ENCODE data around the gene CCDC174. TPM values are rescaled to one million over a fixed set of nuclear protein-coding genes. Genes with fewer than 3 reads are reported as not detected.

The CCDC174 gene
- total and polyA plus RNA-seq, 2 donors (not counting 1 experiment from before 2014, with no cell fraction given): 9.9 to 47.1 TPM

DNA sequence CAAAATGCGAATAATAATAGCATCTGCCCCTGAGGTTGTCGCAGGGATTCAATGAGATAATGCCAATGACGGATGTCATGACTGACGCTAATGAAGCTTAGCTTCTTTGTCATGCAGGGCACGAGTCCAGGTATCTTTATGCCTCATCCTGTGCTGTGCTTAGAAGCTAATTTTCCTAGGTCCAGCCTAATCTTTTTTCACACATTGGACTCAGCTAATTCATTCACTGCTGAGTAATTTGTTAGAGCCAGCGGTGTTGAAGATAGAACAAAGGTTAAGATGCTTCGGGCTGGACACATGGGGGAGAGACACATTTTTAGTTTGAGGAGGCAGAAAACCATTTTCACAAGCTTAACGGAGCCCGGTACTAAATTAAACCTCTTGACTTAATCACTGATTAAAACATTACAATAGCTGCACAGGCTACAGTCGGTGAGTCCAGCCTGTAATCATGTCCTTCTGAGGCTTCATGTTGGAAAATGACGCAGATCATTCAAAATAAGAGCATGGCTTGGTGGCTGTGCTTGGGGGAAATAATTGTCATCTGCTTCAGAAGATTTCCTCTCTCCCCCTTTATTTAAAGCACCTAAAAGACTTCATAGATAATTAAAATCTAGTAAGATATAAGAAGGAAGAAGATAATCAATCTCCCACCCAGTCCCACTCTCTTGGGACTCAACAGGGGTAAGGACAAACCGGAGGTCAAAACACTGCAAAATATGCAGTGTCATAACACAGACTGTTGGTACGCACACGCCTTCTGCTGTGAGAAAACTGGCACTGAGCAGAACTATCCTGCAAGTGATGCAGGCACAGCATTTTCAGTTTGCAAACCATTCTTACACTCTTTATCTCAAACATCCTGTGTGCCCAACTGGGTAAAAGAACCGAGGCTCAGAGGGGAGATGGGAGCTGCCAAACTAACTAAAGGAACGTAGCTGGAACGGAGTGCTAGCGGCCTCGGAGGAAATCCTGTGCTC is 3.3 kb upstream of the CCDC174 start:
- Histone ChIP-seq H3K4me1 (ENCODE audit: control insufficient read depth in 2 of 2, insufficient read depth in 2 of 2, low read length in 2 of 2) (peaks cover 19 to 21% of the 10 kb centered on the region in 2 donors), H3K4me2 (replicated peaks; ENCODE audit: low read depth, low read length, poor library complexity, severe bottlenecking) (no peak overlapping the region), H3K36me3 (replicated peaks in 1 of 2; ENCODE audit: control extremely low read depth in 1 of 2, control insufficient read depth in 1 of 2, extremely low read depth in 1 of 2, insufficient read depth in 2 of 2, low read length in 1 of 2) (no peaks in the 10 kb centered on the region), H3K4me3 (ENCODE audit: control extremely low read depth in 1 of 5, extremely low read depth in 1 of 5, insufficient read depth in 1 of 5, low read depth in 2 of 5, low read length in 4 of 5) (no peak overlapping the region), H2AFZ (ENCODE audit: insufficient read depth, low read depth, low read length, poor library complexity, severe bottlenecking) (no peak overlapping the region), H3K79me2 (ENCODE audit: control insufficient read depth, insufficient read depth, low read length) (peaks cover 20% of the 10 kb centered on the region), H3K27me3 (replicated peaks in 1 of 4; ENCODE audit: control extremely low read depth in 1 of 4, control insufficient read depth in 3 of 4, insufficient read depth in 4 of 4, low read length in 3 of 4) (no peaks in the 10 kb centered on the region), H3K9me3 (ENCODE audit: control extremely low read depth in 1 of 3, control insufficient read depth in 2 of 3, insufficient read depth in 1 of 3, low read length in 2 of 3) (no peaks in the 10 kb centered on the region), H3K9ac (ENCODE audit: low read length) (no peak overlapping the region), H3K27ac (ENCODE audit: low read length in 2 of 2) (no peak overlapping the region), H4K20me1 (ENCODE audit: control insufficient read depth, insufficient read depth, low read length, poor library complexity, severe bottlenecking) (no peaks in the 10 kb centered on the region)
- CTCF ChIA-PET: interaction anchor here (1.0 kb wide), 1 partner anchor 465 kb away, joined by 3 read pairs; no protein-coding TSS in a partner anchor
- Mint-ChIP-seq H3K27ac (no peak overlapping the region), H3K4me1 (peaks cover 21% of the 10 kb centered on the region), H3K4me3 (no peak overlapping the region), H3K27me3 (peaks cover 1% of the 10 kb centered on the region), H3K9me3 (ENCODE audit: insufficient read depth) (no peaks in the 10 kb centered on the region)
- ATAC-seq (ENCODE audit: low read depth) (no peak), DNase-seq (no peak)
- POLR2A ChIA-PET: no interaction called here
- TF ChIP-seq EZH2 (IDR thresholded peaks at IDR 0.05; ENCODE audit: borderline replicate concordance, insufficient read depth, low read depth, low read length, poor library complexity, severe bottlenecking) (no peak), CTCF (IDR thresholded peaks at IDR 0.05) (no peak)
- WGBS (ENCODE audit: insufficient coverage): 54% methylated on average over 13 of the region's 19 CpGs
- intact Hi-C loops (cut with micrococcal nuclease): no loop called here

GRCh38 chr3:14649466-14649865 is 2.1 kb upstream of the CCDC174 start:
- no peak for ATAC-seq (ENCODE audit: low read depth)
- no peaks in the 10 kb centered on the region for H3K27me3 ChIP-seq (replicated peaks in 1 of 4; ENCODE audit: control extremely low read depth in 1 of 4, control insufficient read depth in 3 of 4, insufficient read depth in 4 of 4, low read length in 3 of 4)
- H3K36me3 ChIP-seq (replicated peaks in 1 of 2; ENCODE audit: control extremely low read depth in 1 of 2, control insufficient read depth in 1 of 2, extremely low read depth in 1 of 2, insufficient read depth in 2 of 2, low read length in 1 of 2): peaks cover 0 to 4% of the 10 kb centered on the region in 2 experiments
- ChIA-PET CTCF (no interaction called here), POLR2A (interaction anchor here (0.6 kb wide), 1 partner anchor 1786 kb away, joined by 3 read pairs; no protein-coding TSS in a partner anchor)
- no peak overlapping the region for H2AFZ ChIP-seq (ENCODE audit: insufficient read depth, low read depth, low read length, poor library complexity, severe bottlenecking)
- no peaks in the 10 kb centered on the region for H4K20me1 ChIP-seq (ENCODE audit: control insufficient read depth, insufficient read depth, low read length, poor library complexity, severe bottlenecking)
- no peak overlapping the region for H3K4me2 ChIP-seq (replicated peaks; ENCODE audit: low read depth, low read length, poor library complexity, severe bottlenecking)
- H3K9ac ChIP-seq (ENCODE audit: low read length): no peak overlapping the region
- H3K9me3 ChIP-seq (ENCODE audit: control extremely low read depth in 1 of 3, control insufficient read depth in 2 of 3, insufficient read depth in 1 of 3, low read length in 2 of 3): no peaks in the 10 kb centered on the region
- peaks cover 31% of the 10 kb centered on the region for H3K79me2 ChIP-seq (ENCODE audit: control insufficient read depth, insufficient read depth, low read length)
- Mint-ChIP-seq H3K27ac (no peak overlapping the region), H3K27me3 (no peaks in the 10 kb centered on the region), H3K9me3 (ENCODE audit: insufficient read depth) (no peaks in the 10 kb centered on the region), H3K4me1 (peaks cover 31% of the 10 kb centered on the region), H3K4me3 (no peak overlapping the region)
- no CpG with 5 or more reads among the region's 2 CpGs for WGBS (ENCODE audit: insufficient coverage)
- intact Hi-C loops (cut with micrococcal nuclease): no loop called here
- DNase-seq: no peak
- no peak for TF ChIP-seq EZH2 (IDR thresholded peaks at IDR 0.05; ENCODE audit: borderline replicate concordance, insufficient read depth, low read depth, low read length, poor library complexity, severe bottlenecking)
- no peak overlapping the region for H3K27ac ChIP-seq (ENCODE audit: low read length in 2 of 2)
- peaks cover 21 to 28% of the 10 kb centered on the region in 2 donors for H3K4me1 ChIP-seq (ENCODE audit: control insufficient read depth in 2 of 2, insufficient read depth in 2 of 2, low read length in 2 of 2)
- no peak overlapping the region for H3K4me3 ChIP-seq (ENCODE audit: control extremely low read depth in 1 of 5, extremely low read depth in 1 of 5, insufficient read depth in 1 of 5, low read depth in 2 of 5, low read length in 4 of 5)

Measured in B cell (primary cell).